ENCODE data around the gene TUBGCP2.
"Not testable (repeated sequence)": the region's sequence is repeated elsewhere in the genome, so short reads cannot be mapped to it uniquely, and the experiment has no call there.

The TUBGCP2 gene

DNA sequence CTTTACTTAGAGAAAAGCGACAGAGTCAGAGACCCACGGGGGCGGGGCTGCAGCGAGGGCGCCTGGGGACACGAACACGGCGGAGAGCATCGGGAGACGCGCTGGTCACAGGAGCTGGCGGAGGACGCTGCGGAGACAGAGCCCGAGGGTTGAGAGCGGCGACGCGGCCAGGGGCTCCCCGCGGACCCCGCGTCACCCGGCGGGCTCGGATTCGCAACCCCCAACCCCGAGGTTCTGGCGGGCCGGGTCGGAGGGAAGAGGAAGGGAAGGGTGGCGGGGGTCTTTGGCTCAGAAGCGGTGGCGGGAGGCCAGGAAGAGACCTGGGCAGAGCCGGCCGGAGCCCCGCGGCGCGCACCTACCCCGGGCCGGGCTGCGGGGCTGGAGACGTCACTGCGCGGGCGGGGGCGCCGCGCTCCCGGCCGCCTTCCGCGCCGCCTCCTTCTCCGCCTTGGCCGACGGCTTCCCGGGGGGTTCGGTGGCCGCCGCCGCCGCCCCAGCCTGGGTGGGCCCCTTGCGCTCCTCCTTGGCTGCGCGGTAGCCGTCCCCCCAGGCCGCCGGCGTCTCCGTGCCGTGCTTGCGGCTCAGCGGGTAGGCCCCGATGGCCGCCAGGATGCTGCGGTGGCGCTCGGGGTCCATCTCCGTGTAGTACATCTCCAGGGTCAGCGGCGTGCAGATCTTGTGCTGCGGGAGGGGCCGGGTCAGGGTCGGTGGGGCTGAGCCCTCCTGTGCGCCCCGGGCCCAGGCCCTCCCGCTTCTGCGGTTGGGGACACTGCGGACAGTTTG lies 17.0 kb upstream of the TUBGCP2 start:
- DNase-seq (ENCODE audit: low read depth in 2 of 2, low spot score in 1 of 2), result no peak

GRCh38 chr10:133324857-133325260 lies 16.2 kb upstream of the TUBGCP2 start:
- DNase-seq (ENCODE audit: low read depth in 2 of 2, low spot score in 1 of 2), result no peak

- DNase-seq (ENCODE audit: low read depth in 2 of 2, low spot score in 1 of 2), result no peak
Measured at GRCh38 chr10:133324198-133324792, 15.6 kb upstream of the TUBGCP2 start.

DNA sequence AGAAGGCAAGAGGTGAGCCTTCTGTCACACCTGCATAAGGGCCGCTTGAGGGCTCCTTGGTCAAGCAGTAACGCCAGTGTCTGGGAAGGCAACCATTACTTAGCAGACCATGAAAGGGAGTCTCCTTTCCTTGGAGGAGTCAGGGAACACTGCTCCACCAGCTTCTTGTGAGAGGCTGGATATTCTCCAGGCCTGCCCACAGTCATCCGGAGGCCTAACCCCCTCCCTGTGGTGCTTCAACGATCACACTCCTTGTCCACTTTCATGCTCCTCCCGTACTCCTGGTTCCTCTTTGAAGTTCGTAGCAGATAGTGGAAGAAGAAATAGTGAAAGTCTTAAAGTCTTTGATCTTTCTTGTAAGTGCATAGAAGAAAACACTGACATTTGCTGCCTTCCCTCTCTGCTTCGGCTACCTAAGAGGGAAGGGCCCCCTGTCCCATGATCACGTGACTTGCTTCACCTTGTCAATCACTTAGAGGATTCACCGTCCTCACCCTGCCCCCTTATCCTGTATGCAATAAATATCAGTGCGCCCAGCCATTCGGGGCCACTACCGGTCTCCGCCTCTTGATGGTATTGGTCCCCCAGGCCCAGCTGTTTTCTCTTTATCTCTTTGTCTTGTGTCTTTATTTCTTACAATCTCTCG lies 13.5 kb upstream of the TUBGCP2 start:
- not testable (repeated sequence) for DNase-seq (ENCODE audit: low read depth in 2 of 2, low spot score in 1 of 2)

- DNase-seq (ENCODE audit: low read depth in 2 of 2, low spot score in 1 of 2), result not testable (repeated sequence)
Measured at GRCh38 chr10:133320852-133321422, 12.3 kb upstream of the TUBGCP2 start.

GRCh38 chr10:133318494-133319127 lies 9.9 kb upstream of the TUBGCP2 start:
- DNase-seq (ENCODE audit: low read depth in 2 of 2, low spot score in 1 of 2), result peak; percentile 31 to 42

- no peak for DNase-seq (ENCODE audit: low read depth in 2 of 2, low spot score in 1 of 2)
Measured at GRCh38 chr10:133316732-133317131, 8.1 kb upstream of the TUBGCP2 start.

- no peak for DNase-seq (ENCODE audit: low read depth in 2 of 2, low spot score in 1 of 2)
Measured at GRCh38 chr10:133316266-133316665, 7.6 kb upstream of the TUBGCP2 start.

- DNase-seq (ENCODE audit: low read depth in 2 of 2, low spot score in 1 of 2), result no peak
Measured at GRCh38 chr10:133315847-133316246, 7.2 kb upstream of the TUBGCP2 start.

GRCh38 chr10:133314911-133315310 lies 6.2 kb upstream of the TUBGCP2 start:
- DNase-seq (ENCODE audit: low read depth in 2 of 2, low spot score in 1 of 2), result no peak

DNA sequence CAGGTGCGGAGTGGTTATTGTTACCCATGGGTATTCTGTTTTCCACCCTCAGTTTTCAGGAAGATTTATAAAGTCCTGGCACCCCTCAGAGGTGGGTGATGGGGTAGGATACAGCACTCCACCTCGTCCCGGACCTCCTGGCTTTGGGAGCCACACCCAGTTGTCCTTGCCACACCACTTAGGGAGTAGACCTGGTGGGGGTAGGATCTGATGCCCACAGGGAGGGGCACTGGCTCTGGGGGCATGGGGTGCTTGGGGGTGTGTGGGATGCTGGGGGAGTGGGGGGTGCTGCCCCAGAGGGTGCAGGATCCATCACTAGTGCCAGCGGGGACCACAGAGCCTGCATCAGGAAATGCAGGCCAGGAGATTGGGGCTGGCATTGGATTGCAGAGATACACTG lies 4.5 kb upstream of the TUBGCP2 start:
- DNase-seq (ENCODE audit: low read depth in 2 of 2, low spot score in 1 of 2), result no peak

DNA sequence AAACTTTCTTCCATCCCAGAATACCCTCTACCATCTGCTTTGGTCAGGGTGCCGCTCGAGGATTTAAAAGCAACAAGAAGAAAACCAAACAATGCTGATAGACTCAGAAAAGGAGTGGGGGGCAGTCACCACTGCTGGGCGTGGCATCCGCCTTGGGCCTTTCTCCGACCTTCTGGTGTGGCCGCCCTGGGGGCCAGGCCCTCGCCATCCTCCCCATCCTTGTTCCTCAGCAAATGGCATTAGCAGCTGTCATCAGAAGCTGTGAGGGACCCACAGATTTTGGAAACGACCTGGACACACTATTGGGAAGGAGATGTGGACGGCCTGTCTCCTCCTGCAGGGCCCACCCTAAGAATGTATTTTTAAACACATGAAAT lies 4.1 kb upstream of the TUBGCP2 start:
- DNase-seq (ENCODE audit: low read depth in 2 of 2, low spot score in 1 of 2), result no peak

- DNase-seq (ENCODE audit: low read depth in 2 of 2, low spot score in 1 of 2), result no peak
Measured at GRCh38 chr10:133312016-133312768, 3.5 kb upstream of the TUBGCP2 start.

- no peak for DNase-seq (ENCODE audit: low read depth in 2 of 2, low spot score in 1 of 2)
Measured at GRCh38 chr10:133311570-133311969, 2.9 kb upstream of the TUBGCP2 start.

- no peak for DNase-seq (ENCODE audit: low read depth in 2 of 2, low spot score in 1 of 2)
Measured at GRCh38 chr10:133310789-133311188, 2.1 kb upstream of the TUBGCP2 start.

- no peak for DNase-seq (ENCODE audit: low read depth in 2 of 2, low spot score in 1 of 2)
Measured at GRCh38 chr10:133310399-133310755, 1.7 kb upstream of the TUBGCP2 start.

DNA sequence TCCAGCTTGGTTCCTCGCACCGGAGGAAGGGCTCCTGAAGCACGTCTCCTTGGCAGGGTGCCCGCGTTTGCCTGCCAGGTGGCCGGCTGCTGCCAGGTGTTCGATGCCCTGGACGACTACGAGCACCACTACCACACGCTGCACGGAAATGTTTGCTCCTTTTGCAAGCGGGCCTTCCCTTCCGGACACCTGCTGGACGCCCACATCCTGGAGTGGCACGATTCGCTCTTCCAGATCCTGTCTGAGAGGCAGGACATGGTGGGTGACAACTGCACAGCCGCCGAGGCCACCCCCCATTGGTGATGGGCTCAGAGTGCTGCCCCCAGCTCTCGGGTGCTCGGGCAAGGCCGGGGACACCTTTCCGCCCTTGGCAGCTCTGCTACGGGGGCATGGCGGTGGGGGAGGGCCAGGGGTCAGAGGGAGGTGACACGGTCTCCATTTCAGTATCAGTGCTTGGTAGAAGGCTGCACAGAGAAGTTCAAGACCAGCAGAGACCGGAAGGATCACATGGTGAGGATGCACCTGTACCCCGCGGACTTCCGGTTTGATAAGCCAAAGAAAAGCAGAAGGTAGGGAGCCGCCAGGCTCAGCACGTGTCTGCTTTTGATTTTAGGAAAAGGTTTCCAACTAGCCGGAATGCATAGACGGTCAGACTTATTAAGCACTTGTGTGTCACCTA lies 1.2 kb upstream of the TUBGCP2 start:
- no peak for DNase-seq (ENCODE audit: low read depth in 2 of 2, low spot score in 1 of 2)

GRCh38 chr10:133309100-133309719 lies 538 bp upstream of the TUBGCP2 start:
- DNase-seq (ENCODE audit: low read depth in 2 of 2, low spot score in 1 of 2), result peak; percentile 86 to 93

DNA sequence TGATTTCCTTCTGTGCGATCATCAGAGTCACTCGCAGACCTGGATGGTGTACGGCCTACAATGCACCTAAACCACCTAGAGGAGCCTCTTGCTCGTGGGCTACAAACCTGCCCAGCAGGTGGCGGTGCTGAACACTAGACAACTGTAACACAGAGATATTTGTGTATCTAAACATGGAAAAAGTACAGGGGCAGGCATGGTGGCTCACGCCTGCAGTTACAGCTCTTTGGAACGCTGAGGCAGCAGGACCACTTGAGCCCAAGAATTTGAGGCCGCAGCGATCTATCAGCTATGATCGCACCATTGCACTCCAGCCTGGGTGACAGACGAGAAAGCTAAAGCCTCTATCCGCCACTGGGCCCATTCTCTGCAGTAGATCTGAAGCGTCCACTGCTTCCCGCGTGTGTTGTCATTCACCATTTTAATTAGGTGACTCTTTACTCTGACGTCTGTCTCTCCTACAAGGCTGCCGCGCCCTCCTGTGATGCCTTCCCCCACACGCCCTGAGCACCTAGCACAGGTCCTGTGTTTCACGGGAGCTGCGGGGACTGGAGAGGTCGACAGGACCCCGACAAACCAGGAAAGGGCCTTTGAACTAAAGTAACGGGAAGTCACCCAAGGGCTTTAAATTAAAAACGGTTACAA lies 774 bp downstream of the TUBGCP2 start:
- peak; percentile 55 to 75 for DNase-seq (ENCODE audit: low read depth in 2 of 2, low spot score in 1 of 2)

Data from stimulated activated CD8-positive, alpha-beta memory T cell treated with anti-CD3 and anti-CD28 coated beads, Interleukin-4, amount 100 ng/mL, for 1 hour (primary cell).